Stomach (tissue), 4 donors: ENCODE measurements around the gene RNF220.

Experiments used
- EP300 ChIP-seq: sonication (generic); formaldehyde crosslinking; IDR thresholded peaks from one replicate; pipeline ENCODE4 v1.6.1; 2017; ENCODE audit warnings: antibody characterized with exemption
- POLR2A ChIP-seq, 4 donors: fragments of 450-650 bp; IDR thresholded peaks; one replicate each; pipeline ENCODE4 v1.6.1; 2016; ENCODE audit warnings: antibody characterized with exemption in 4 of 4, control low read depth in 2 of 4, mild to moderate bottlenecking in 1 of 4, moderate library complexity in 1 of 4
- TF ChIP-seq, protein P1 (sequence below), 7 experiments: fragments of 450-650 bp in 4 of 7; fragments of 200-600 bp in 3 of 7; sonication (generic) in 3 of 7; IDR thresholded peaks; one replicate each; pipeline ENCODE4 v1.5.1; 2016 to 2019; ENCODE audit warnings: antibody characterized with exemption in 7 of 7, control low read depth in 2 of 7, mild to moderate bottlenecking in 1 of 7

GRCh38 chr1:44660176-44660575 lies 255.1 kb downstream of the RNF220 start:
- TF ChIP-seq, protein P1, sequence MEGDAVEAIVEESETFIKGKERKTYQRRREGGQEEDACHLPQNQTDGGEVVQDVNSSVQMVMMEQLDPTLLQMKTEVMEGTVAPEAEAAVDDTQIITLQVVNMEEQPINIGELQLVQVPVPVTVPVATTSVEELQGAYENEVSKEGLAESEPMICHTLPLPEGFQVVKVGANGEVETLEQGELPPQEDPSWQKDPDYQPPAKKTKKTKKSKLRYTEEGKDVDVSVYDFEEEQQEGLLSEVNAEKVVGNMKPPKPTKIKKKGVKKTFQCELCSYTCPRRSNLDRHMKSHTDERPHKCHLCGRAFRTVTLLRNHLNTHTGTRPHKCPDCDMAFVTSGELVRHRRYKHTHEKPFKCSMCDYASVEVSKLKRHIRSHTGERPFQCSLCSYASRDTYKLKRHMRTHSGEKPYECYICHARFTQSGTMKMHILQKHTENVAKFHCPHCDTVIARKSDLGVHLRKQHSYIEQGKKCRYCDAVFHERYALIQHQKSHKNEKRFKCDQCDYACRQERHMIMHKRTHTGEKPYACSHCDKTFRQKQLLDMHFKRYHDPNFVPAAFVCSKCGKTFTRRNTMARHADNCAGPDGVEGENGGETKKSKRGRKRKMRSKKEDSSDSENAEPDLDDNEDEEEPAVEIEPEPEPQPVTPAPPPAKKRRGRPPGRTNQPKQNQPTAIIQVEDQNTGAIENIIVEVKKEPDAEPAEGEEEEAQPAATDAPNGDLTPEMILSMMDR (IDR thresholded peaks at IDR 0.05): no peak
- TF ChIP-seq EP300 (no peak), POLR2A (IDR thresholded peaks at IDR 0.05) (no peak)
